Stimulated activated CD8-positive, alpha-beta memory T cell treated with anti-CD3 and anti-CD28 coated beads, Interleukin-7, amount 100 ng/mL, for 24 hours (primary cell): ENCODE measurements around the gene NPNT.

ENCODE experiments used
- DNase-seq: peaks from one replicate; pipeline ENCODE4 v3.0.0-alpha.2; 2020; ENCODE audit warnings: low read depth

The NPNT gene

GRCh38 chr4:105917171-105917685, 22.0 kb downstream of the NPNT start:
- no peak for DNase-seq

GRCh38 chr4:105921301-105921700, 26.0 kb downstream of the NPNT start:
- DNase-seq: no peak

GRCh38 chr4:105923497-105924238, 28.4 kb downstream of the NPNT start:
- no peak for DNase-seq

- no peak for DNase-seq
These were observed 29.1 kb downstream of the NPNT start for GRCh38 chr4:105924341-105924740.

GRCh38 chr4:105930698-105931097, 35.4 kb downstream of the NPNT start:
- no peak for DNase-seq

GRCh38 chr4:105933083-105933482, 37.8 kb downstream of the NPNT start:
- DNase-seq: no peak

GRCh38 chr4:105934386-105934785, 39.1 kb downstream of the NPNT start:
- DNase-seq: no peak

GRCh38 chr4:105936901-105937300, 41.6 kb downstream of the NPNT start:
- no peak for DNase-seq

GRCh38 chr4:105937759-105938158, 42.5 kb downstream of the NPNT start:
- no peak for DNase-seq

GRCh38 chr4:105943234-105943633, 48.0 kb downstream of the NPNT start:
- no peak for DNase-seq

- no peak for DNase-seq
These were observed 49.3 kb downstream of the NPNT start for GRCh38 chr4:105944540-105944939.

GRCh38 chr4:105946771-105947170, 51.5 kb downstream of the NPNT start:
- no peak for DNase-seq

- DNase-seq: no peak
These were observed 55.4 kb downstream of the NPNT start for GRCh38 chr4:105950701-105951100.

- no peak for DNase-seq
These were observed 55.9 kb downstream of the NPNT start for GRCh38 chr4:105951198-105951597.

- no peak for DNase-seq
These were observed 57.3 kb downstream of the NPNT start for GRCh38 chr4:105952591-105952990.

- no peak for DNase-seq
These were observed 61.3 kb downstream of the NPNT start for GRCh38 chr4:105956569-105956968.

GRCh38 chr4:105957680-105958079, 62.4 kb downstream of the NPNT start:
- no peak for DNase-seq

- no peak for DNase-seq
These were observed 68.5 kb downstream of the NPNT start for GRCh38 chr4:105963461-105964400.

GRCh38 chr4:105965183-105965800, 70.0 kb downstream of the NPNT start:
- DNase-seq: no peak

GRCh38 chr4:105966051-105966450, 70.8 kb downstream of the NPNT start:
- DNase-seq: no peak

GRCh38 chr4:105967058-105967658, 71.9 kb downstream of the NPNT start:
- DNase-seq: no peak

GRCh38 chr4:105969575-105969974, 74.3 kb downstream of the NPNT start:
- DNase-seq: no peak
